Activated naive CD4-positive, alpha-beta T cell treated with anti-CD3 and anti-CD28 coated beads, Interleukin-2, amount 10 ng/mL, durations not matched to agents 7 days and 5 days (primary cell): ENCODE measurements around the gene ZNF646.

ENCODE experiments used
- CTCF ChIA-PET: fragments of 350-600 bp; sonication (Branson Sonifier 250); formaldehyde crosslinking; loops from one replicate; lab custom pipeline; 2021; ENCODE audit warnings: antibody characterized with exemption; lab: Charles Lee
- DNase-seq: peaks from one replicate; pipeline ENCODE4 v3.0.0-alpha.2; 2020
- H3K27ac Mint-ChIP-seq: one replicate; pipeline ENCODE4 v1.8.0; 2021; ENCODE audit warnings: mild to moderate bottlenecking, moderate library complexity, mixed read lengths
- H3K27me3 Mint-ChIP-seq: one replicate; pipeline ENCODE4 v1.8.0; 2021; ENCODE audit warnings: mild to moderate bottlenecking, mixed read lengths
- H3K36me3 Mint-ChIP-seq: one replicate; pipeline ENCODE4 v1.8.0; 2021; ENCODE audit warnings: mixed read lengths
- H3K4me1 Mint-ChIP-seq: one replicate; pipeline ENCODE4 v1.8.0; 2021; ENCODE audit warnings: mixed read lengths
- H3K4me3 Mint-ChIP-seq: one replicate; pipeline ENCODE4 v1.8.0; 2021; ENCODE audit warnings: mild to moderate bottlenecking, moderate library complexity, mixed read lengths
- H3K9me3 Mint-ChIP-seq: one replicate; pipeline ENCODE4 v1.8.0; 2021; ENCODE audit warnings: mixed read lengths

The ZNF646 gene

DNA sequence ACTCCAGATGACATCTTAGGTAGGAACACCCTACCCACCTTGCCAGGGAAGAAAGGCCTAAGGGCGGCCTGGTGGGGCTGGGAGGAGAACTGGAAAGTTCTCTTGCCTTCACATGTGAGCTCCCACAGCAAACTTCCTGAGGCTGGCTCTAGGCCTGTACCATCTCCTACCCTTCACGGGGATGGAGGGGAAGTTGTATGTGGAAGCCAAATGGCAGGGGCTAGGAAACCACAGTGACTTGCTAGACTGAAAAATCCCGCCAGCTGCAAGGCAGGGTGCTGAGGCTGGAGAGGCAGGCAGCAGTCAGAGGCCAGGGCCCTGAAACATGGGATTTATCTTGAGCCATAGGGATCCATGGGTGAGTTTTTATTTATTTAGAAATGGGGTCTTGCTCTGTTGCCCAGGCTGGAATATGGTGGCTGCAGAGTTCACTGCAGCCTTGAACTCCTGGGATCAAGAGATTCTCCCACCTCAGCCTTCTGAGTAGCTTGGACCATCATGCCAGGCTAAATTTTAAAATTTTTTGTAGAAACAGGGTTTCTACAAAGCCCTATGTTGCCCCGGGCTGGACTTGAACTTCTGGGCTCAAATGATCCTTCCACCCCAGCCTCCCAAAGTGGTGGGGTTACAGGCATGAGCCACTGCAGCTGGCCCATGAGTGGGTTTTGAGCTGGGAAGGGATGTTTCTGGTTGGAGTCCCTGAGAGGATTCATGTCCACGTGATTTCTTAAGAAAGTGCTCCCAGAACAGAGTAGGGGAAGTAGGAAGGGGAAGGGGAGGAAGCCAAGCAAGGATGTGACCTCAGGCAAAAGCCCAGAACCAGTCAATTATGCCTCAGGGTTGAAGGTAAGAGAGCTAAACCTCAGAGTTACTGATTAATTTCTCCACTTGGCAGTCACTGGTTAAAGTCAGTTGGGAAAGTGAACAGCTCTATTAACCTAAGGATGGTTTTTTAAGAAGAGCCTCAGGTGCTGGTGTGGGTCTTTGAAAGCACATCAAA lies 39.2 kb downstream of the ZNF646 start:
- CTCF ChIA-PET = interaction anchor here (2.1 kb wide), 1 partner anchor 11 kb away, joined by 5 read pairs; no protein-coding TSS in a partner anchor
- H3K27me3 Mint-ChIP-seq = no peaks in the 10 kb centered on the region

GRCh38 chr16:31114468-31114867 lies 40.2 kb downstream of the ZNF646 start:
- Mint-ChIP-seq H3K4me3 (no peak overlapping the region), H3K27ac (no peak overlapping the region), H3K9me3 (no peaks in the 10 kb centered on the region), H3K27me3 (no peaks in the 10 kb centered on the region), H3K4me1 (peaks cover 37% of the 10 kb centered on the region), H3K36me3 (peaks cover 21% of the 10 kb centered on the region)
- CTCF ChIA-PET = interaction anchor here (2.1 kb wide), 1 partner anchor 12 kb away, joined by 5 read pairs; no protein-coding TSS in a partner anchor
- DNase-seq = no peak

More for the DNA sequence above, 39.2 kb downstream of the ZNF646 start:
- Mint-ChIP-seq H3K27ac (peak overlapping the region; percentile 49), H3K36me3 (peaks cover 21% of the 10 kb centered on the region), H3K4me3 (no peak overlapping the region), H3K9me3 (no peaks in the 10 kb centered on the region), H3K4me1 (peaks cover 34% of the 10 kb centered on the region)
- no peak for DNase-seq

DNA sequence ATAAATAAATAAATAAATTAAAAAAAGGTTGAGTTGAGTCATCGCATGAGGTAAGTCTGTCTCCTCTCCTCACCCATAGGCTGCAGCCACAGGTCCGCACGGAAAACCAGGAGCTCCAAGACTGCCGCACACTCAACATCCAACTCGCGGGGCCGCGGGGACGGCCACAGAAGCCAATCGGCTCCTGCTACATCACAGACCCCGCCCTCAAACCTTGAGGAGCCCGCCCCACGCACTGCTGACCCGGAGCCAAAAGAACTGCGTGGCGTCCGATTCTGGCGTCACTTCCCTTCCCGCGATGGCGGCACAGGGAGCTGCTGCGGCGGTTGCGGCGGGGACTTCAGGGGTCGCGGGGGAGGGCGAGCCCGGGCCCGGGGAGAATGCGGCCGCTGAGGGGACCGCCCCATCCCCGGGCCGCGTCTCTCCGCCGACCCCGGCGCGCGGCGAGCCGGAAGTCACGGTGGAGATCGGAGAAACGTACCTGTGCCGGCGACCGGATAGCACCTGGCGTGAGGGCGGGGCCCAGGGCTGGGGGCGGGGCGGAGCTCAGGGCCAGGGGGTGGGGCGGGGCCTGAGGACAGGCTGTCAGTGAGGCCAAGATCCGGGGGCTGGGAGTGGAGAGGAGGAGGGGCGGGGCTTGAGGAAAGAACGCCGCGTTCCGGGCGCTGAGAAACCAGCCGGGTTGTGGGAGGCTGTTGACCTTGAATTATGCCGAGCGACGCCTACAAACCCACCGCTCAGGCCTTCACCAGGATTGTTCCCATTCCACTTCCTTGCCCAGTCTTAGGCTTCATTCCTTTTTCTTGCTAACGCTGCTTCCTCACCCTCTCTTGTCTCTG lies 43.4 kb downstream of the ZNF646 start, which contains the start of gene KAT8:
Gene KAT8 (plus strand): TSS at position 281 of the 839 bp plus-strand sequence. CDS start 18 bp downstream, at position 299.
- DNase-seq = peak; percentile 99
- Mint-ChIP-seq H3K36me3 (peaks cover 24% of the 10 kb centered on the region), H3K27ac (peak within 1 kb of the TSS; percentile 93), H3K4me3 (peak within 1 kb of the TSS; percentile 78), H3K9me3 (no peaks in the 10 kb centered on the region), H3K4me1 (peaks cover 30% of the 10 kb centered on the region), H3K27me3 (no peaks in the 10 kb centered on the region)
- CTCF ChIA-PET = interaction anchor here (0.8 to 1.1 kb wide), 2 partner anchors 11 to 25 kb away, joined by 3 to 6 read pairs; no protein-coding TSS in a partner anchor

DNA sequence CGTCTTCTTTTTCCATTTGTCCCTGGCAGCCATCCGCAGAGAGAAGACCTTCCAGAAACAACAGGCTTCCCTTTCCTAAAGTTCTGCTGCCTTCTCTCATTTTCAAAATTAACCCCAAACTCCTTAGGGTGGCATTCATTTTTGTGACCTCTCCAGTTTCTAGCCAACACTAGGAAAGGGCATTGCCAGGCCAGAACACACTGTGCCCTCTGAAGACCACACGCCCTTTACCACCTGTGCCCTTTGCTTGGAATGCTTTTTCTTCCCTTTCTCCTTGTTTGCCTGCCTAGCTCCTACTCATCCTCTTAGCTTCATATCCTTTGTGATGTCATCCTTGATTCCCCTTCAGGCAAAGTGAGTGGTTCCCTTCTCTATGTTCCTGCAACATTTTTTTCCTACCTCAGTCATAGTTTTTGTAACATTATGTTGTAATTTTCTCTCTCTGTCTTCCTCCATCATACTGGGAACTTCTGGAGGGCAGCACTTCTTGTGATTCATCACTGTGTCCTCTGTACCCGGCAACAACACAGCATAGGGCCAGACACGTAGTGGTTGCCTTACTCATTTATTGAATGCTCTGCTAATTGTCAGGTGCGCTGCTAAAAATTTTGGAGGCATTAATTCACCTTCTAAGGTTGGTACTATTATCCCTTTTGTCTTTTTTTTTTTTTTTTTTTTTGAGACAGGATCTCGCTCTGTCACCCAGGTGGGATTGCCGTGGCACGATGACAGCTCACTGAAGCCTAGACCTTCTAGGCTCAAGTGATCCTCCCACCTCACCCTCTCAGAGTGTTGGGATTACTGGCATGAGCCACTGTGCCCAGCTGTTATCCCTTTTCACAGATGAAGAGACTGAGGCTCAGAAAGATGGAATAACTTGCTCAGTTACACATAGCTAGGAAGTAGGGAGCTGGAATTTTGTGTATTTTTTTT lies 44.3 kb downstream of the ZNF646 start:
- Mint-ChIP-seq H3K4me1 (peaks cover 30% of the 10 kb centered on the region), H3K27me3 (no peaks in the 10 kb centered on the region), H3K27ac (peak overlapping the region; percentile 93), H3K4me3 (peak overlapping the region; percentile 78), H3K9me3 (no peaks in the 10 kb centered on the region), H3K36me3 (peaks cover 24% of the 10 kb centered on the region)
- CTCF ChIA-PET = interaction anchor here (1.1 to 1.7 kb wide), 3 partner anchors 17 to 24 kb away, joined by 3 to 8 read pairs (median 6); partner anchors contain the start of gene PRSS8
- DNase-seq = no peak

GRCh38 chr16:31120129-31120528 lies 45.9 kb downstream of the ZNF646 start:
- H3K4me1 Mint-ChIP-seq = peaks cover 19% of the 10 kb centered on the region
- H3K9me3 Mint-ChIP-seq = no peaks in the 10 kb centered on the region
- no peak for DNase-seq
- H3K27me3 Mint-ChIP-seq = no peaks in the 10 kb centered on the region
- CTCF ChIA-PET = interaction anchor here (1.7 to 3.2 kb wide), 2 partner anchors 22 kb away, joined by 8 to 19 read pairs; no protein-coding TSS in a partner anchor
- H3K36me3 Mint-ChIP-seq = peaks cover 24% of the 10 kb centered on the region
- H3K27ac Mint-ChIP-seq = no peak overlapping the region
- H3K4me3 Mint-ChIP-seq = no peak overlapping the region

GRCh38 chr16:31125844-31126243 lies 51.6 kb downstream of the ZNF646 start:
- no peak overlapping the region for H3K4me3 Mint-ChIP-seq
- no peak for DNase-seq
- H3K27me3 Mint-ChIP-seq = no peaks in the 10 kb centered on the region
- H3K4me1 Mint-ChIP-seq = peaks cover 11% of the 10 kb centered on the region
- no peaks in the 10 kb centered on the region for H3K9me3 Mint-ChIP-seq
- peaks cover 30% of the 10 kb centered on the region for H3K36me3 Mint-ChIP-seq
- no peak overlapping the region for H3K27ac Mint-ChIP-seq
- CTCF ChIA-PET = no interaction called here

DNA sequence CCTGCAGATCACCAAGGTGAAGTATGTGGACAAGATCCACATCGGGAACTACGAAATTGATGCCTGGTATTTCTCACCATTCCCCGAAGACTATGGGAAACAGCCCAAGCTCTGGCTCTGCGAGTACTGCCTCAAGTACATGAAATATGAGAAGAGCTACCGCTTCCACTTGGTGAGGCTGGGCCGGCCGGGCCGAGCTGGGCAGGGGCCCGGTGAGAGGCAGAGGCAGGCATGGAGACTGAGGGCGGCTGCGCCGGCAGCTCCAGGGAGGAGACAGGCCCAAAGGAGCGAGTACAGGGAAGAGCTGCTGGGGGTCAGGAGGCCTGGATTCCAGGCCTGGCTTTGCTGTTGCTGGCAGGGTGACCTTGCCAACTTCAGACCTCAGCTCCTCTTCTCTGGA lies 53.0 kb downstream of the ZNF646 start:
- Mint-ChIP-seq H3K27ac (no peak overlapping the region), H3K4me3 (no peak overlapping the region), H3K27me3 (no peaks in the 10 kb centered on the region), H3K36me3 (peaks cover 24% of the 10 kb centered on the region), H3K4me1 (peaks cover 11% of the 10 kb centered on the region), H3K9me3 (no peaks in the 10 kb centered on the region)
- no peak for DNase-seq
- CTCF ChIA-PET = interaction anchor here (0.5 kb wide), 1 partner anchor 12 kb away, joined by 3 read pairs; no protein-coding TSS in a partner anchor

DNA sequence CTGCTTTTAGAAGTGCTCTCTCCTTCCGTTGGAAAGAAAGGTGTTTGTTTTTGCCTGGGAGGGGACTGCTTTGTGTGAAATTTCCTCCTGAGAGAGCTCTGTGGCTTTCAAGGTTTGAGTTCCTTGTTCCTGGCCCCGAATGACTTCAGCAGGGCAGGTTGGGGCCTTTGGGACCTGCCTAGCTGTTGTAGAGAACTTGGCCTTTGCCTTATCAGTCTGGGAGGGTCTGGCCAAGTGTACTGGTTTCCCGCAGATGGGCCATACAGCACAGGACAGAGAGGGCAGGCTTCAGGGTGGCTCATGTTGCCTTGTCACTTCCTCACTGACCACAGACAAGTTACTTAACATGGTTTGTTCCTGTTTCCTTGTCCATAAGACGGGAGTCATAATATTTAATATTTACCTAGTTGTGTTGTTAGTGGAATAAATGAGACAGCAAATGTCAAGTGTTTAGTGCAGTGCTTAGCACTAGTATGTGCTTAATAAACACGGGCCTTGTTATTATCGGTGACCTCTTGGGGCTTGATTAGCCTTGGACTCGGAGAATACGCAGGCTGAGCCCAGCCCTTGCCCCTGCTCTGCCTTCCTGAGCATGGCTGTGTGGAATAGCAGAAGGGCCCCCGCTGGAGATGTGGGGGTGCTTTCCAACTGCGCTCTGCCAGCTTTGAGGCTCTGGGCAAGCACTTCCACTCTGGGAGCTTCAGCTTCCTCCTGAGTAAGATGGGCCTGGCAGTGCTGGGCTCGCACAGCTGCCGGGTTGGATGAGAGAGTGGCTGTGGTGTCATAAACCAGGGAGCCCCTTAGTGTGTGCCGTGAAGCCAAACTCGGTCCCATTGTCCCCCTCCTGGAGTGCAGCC lies 54.7 kb downstream of the ZNF646 start:
- H3K27me3 Mint-ChIP-seq = no peaks in the 10 kb centered on the region
- H3K4me1 Mint-ChIP-seq = peaks cover 11% of the 10 kb centered on the region
- peak overlapping the region; percentile 91 for H3K27ac Mint-ChIP-seq
- no peak overlapping the region for H3K4me3 Mint-ChIP-seq
- peaks cover 22% of the 10 kb centered on the region for H3K36me3 Mint-ChIP-seq
- DNase-seq = no peak
- H3K9me3 Mint-ChIP-seq = no peaks in the 10 kb centered on the region
- CTCF ChIA-PET = interaction anchor here (0.9 to 1.5 kb wide), 2 partner anchors 11 to 13 kb away, joined by 3 to 7 read pairs; partner anchors contain the start of gene KAT8

DNA sequence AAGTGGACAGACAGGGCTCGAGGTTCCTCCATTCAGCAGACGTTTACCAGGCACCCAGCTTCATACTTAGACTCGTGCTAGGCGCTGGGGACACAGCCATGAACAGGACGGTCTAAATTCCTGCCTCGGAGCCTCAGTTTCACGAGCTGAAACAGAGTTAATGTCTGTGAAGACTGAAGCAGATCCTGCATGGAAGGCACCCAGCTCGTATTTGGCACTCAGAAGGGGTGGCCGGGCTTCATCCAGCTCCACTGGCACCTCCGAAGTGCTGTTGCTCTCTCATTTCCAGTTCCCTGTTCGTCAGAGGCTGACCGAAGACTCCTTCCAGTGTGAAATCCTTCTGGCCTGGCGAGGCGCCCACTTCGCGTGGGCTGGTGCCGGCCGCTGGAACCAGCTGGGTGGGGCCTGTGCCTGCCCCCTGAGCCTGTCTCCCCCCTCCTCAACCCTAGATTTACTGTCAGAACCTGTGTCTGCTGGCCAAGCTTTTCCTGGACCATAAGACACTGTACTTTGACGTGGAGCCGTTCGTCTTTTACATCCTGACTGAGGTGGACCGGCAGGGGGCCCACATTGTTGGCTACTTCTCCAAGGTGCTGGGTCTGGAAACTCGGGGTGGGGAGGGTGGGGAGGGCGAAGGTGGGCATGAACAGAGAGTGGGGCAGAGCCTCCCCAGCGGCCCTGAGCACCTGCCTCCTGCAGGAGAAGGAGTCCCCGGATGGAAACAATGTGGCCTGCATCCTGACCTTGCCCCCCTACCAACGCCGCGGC lies 55.5 kb downstream of the ZNF646 start:
- CTCF ChIA-PET = interaction anchor here (1.5 kb wide), 1 partner anchor 12 kb away, joined by 7 read pairs; no protein-coding TSS in a partner anchor
- H3K36me3 Mint-ChIP-seq = peaks cover 22% of the 10 kb centered on the region
- peaks cover 11% of the 10 kb centered on the region for H3K4me1 Mint-ChIP-seq
- DNase-seq = no peak
- H3K9me3 Mint-ChIP-seq = no peaks in the 10 kb centered on the region
- H3K27ac Mint-ChIP-seq = peak overlapping the region; percentile 42
- H3K27me3 Mint-ChIP-seq = no peaks in the 10 kb centered on the region
- H3K4me3 Mint-ChIP-seq = no peak overlapping the region

DNA sequence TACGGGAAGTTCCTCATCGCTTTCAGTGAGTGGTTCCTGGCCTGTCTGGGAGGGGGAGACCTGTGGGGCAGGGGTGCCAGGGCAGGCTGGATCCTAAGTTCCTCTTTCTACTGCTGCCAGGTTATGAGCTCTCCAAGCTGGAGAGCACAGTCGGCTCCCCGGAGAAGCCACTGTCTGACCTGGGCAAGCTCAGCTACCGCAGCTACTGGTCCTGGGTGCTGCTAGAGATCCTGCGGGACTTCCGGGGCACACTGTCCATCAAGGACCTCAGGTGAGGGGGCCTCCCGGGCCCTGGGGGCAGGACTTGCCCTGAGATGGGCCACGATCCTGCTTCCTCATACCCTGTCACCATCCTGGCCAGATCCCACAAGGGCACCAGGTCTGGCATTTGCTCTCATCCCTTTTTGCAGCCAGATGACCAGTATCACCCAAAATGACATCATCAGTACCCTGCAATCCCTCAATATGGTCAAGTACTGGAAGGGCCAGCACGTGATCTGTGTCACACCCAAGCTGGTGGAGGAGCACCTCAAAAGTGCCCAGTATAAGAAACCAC lies 56.2 kb downstream of the ZNF646 start:
- no peaks in the 10 kb centered on the region for H3K27me3 Mint-ChIP-seq
- CTCF ChIA-PET = interaction anchor here (1.5 kb wide), 1 partner anchor 12 kb away, joined by 7 read pairs; no protein-coding TSS in a partner anchor
- H3K4me3 Mint-ChIP-seq = no peak overlapping the region
- H3K4me1 Mint-ChIP-seq = peaks cover 11% of the 10 kb centered on the region
- DNase-seq = no peak
- H3K27ac Mint-ChIP-seq = no peak overlapping the region
- H3K36me3 Mint-ChIP-seq = peaks cover 20% of the 10 kb centered on the region
- H3K9me3 Mint-ChIP-seq = no peaks in the 10 kb centered on the region

- no peak for DNase-seq
- no peak overlapping the region for H3K4me3 Mint-ChIP-seq
- H3K36me3 Mint-ChIP-seq = peaks cover 18% of the 10 kb centered on the region
- CTCF ChIA-PET = no interaction called here
- H3K9me3 Mint-ChIP-seq = no peaks in the 10 kb centered on the region
- peaks cover 11% of the 10 kb centered on the region for H3K4me1 Mint-ChIP-seq
- H3K27me3 Mint-ChIP-seq = no peaks in the 10 kb centered on the region
- no peak overlapping the region for H3K27ac Mint-ChIP-seq
Measured at GRCh38 chr16:31130899-31131298, 56.7 kb downstream of the ZNF646 start.
